NCI-H2227 treated with DMSO at 0.1 percent for 48 hours (cell line): ENCODE measurements around the gene ANKS1A.
A peak's percentile ranks its signal among the peaks of the same experiment; 100 is the strongest.
"Not testable (repeated sequence)": the region's sequence is repeated elsewhere in the genome, so short reads cannot be mapped to it uniquely, and the experiment has no call there.

Experiments used
- DNase-seq: peaks from one replicate; lab custom pipeline; 2025; lab: John Stamatoyannopoulos, UW

Gene ANKS1A

DNA sequence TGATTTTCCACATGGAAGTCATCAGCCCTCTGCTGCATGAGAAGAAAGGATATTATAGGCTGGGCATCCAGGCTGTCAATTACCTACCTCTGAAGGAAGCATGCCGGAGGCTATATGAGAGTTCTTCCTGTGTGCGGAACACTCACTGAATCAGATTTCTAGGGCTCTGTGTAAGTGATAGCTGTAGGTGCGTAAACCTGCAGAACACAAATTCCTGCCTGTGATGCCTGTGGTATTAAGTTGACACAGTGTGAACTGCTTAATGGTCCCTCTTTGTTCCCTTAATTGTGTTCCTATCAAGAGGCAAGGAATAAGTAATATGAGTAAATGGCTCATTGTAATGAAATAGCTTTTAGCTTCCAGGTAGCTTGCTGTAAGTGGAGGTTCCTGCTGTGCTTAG, 103.3 kb downstream of the ANKS1A start:
- peak; percentile 56 for DNase-seq

DNA sequence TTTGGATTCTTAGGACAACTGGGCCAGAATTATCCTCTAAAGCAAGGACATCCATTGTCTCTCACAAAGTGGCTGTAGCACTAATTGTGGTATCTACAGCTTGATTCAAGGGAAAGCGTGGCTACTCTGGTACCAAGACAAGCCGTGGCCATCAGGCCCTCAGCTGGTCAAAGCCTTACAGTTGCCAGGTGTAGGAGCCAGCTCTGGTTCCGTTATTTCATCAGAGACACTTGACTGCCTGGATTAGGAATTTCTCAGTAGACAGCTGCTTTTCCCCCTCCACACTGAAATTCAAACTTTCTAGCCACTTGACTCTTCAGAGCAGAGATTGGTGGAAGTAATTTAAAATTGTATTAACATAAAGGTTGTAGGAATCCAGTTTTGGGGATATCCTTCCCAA, 104.2 kb downstream of the ANKS1A start:
- no peak for DNase-seq

DNA sequence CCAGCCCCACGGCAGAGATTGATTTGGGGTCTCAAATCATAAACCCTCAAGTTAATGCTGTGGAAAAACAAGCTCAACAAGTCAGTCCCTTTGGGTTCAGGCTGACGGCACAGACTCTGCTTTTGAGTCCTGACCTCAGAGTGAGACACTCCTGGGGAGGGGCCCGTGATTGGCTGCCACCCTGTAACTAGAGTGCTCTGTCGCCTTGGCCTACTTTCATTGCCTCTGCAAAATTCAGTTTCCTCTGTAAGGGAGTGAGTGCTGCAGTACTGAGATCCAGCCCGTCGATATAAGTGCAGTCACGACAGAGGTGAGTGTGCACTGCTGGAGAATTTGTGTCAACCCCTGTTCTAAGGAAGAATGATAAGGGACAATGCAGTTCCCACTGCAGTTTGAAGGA, 105.6 kb downstream of the ANKS1A start:
- DNase-seq = no peak

DNA sequence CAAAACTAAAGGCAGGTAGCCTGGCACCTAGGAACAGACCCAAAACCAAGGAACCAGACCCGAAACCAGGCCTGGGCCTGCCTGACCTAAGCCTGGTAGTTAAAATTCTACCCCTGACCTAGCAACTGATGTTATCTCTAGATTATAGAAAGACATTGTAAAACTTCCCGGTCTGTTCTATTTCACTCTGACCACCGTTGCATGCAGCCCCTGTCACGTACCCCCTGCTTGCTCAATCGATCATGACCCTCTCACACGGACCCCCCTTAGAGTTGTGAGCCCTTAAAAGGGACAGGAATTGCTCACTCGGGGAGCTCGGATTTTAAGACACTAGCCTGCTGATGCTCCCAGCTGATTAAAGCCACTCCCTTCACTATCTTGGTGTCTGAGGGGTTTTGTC, 109.4 kb downstream of the ANKS1A start:
- DNase-seq = not testable (repeated sequence)

DNA sequence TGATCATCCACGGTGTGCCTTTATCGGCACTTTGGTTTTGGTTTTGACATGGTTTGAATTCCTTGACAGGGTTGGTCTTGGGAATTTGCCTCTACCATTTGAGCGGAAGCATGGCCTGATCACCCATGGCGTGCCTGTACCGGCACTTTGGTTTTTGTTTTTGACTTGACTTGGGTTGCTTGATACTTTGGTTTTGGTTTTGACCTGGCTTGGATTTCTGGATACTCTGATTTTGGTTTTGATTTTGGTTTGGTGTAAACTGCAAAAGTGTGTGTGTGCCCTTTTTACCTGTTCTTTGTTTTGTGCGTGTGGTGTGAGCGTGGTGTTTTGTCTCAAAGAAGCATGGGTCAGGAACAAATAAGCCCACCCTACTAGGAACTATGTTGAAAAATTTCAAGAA, 110.1 kb downstream of the ANKS1A start:
- not testable (repeated sequence) for DNase-seq

DNA sequence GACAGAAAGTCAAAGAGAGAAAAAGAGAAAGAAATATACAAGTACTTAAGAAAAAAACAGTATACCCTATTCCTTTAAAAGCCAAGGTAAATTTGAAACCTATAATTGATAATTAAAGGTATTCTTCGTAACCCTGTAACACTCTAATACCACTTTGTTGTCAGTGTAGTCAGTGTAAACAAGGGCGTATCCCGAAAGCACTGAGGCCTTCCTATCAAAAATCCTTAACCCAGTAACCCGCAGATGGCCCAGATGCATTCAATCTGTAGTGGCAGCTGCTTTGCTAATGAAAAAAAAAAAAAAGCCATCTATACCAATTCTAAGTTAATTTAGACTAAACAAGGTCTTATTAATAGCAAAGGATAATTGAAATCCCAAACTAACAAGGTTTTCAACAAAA, 110.9 kb downstream of the ANKS1A start:
- DNase-seq = not testable (repeated sequence)

DNA sequence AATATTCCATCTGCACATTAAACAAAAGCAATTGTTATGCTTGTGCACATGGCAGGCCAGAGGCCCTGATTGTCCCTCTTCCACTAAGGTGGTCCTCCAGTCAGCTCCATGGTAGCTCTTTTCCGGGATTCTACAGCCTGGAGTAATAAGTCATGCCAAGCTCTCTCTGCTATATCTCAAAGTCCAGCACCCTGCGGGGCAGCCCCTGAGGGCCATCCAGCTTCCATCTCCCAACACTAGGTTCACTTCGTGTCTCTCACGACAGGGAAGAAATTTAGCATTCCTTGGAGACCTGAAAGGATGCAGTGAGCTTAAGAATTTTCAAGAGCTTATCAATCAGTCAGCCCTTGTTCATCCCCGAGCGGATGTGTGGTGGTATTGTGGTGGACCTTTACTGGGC, 112.3 kb downstream of the ANKS1A start:
- DNase-seq = not testable (repeated sequence)

DNA sequence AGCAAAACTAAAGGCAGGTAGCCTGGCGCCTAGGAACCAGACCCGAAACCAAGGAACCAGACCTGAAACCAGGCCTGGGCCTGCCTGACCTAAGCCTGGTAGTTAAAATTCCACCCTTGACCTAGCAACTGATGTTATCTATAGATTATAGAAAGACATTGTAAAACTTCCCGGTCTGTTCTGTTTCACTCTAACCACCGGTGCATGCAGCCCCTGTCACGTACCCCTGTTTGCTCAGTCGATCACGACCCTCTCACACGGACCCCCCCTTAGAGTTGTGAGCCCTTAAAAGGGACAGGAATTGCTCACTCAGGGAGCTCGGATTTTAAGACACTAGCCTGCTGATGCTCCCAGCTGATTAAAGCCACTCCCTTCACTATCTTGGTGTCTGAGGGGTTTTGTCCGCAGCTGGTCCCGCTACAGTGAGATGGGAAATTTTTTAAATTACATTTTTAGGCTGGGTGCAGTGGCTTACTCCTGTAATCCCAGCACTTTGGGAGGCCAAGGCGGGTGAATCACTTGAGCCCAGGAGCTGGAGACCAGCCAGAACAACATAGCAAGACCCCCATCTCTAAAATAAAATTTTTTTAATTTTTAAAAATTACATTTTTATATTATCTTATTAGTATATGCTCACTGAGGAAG, 115.0 kb downstream of the ANKS1A start:
- not testable (repeated sequence) for DNase-seq

DNA sequence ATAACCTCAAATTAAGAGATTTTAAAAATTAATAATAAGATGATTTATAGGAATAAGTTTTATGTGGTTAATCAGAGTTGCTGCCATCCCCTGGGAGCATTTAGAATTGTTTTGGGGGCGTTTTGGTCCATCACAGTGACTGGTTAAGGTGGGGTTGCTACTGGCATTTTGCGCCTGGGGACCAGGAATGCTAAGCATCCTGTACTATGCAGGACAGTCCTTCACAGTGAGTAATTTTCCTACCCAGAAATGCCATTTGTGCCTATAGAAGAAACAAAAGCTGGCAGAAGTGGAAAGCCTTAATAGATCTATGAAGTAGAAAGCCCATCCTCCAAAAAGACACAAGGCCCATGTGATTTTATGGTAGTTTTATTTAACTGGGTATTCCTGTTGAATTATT, 118.0 kb downstream of the ANKS1A start:
- DNase-seq = no peak

DNA sequence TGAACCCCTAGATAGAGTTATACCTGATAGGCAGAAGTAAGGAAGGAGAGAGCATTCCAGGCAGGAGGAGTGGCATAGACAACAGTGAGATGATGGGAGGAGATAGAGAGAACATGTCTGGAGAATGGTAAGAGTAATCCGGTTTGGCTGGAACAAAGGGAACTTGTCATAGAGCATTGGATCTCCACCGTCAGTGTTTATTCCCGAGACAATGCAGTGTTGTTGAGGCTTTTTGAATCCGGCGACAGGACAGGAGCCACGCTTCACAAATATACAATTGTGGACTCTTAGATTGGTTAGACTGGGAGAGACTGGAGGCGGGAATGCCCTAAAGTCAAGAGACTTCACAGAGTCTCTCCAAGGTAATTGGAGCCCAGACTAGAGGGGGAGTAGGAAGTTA, 119.8 kb downstream of the ANKS1A start:
- no peak for DNase-seq

DNA sequence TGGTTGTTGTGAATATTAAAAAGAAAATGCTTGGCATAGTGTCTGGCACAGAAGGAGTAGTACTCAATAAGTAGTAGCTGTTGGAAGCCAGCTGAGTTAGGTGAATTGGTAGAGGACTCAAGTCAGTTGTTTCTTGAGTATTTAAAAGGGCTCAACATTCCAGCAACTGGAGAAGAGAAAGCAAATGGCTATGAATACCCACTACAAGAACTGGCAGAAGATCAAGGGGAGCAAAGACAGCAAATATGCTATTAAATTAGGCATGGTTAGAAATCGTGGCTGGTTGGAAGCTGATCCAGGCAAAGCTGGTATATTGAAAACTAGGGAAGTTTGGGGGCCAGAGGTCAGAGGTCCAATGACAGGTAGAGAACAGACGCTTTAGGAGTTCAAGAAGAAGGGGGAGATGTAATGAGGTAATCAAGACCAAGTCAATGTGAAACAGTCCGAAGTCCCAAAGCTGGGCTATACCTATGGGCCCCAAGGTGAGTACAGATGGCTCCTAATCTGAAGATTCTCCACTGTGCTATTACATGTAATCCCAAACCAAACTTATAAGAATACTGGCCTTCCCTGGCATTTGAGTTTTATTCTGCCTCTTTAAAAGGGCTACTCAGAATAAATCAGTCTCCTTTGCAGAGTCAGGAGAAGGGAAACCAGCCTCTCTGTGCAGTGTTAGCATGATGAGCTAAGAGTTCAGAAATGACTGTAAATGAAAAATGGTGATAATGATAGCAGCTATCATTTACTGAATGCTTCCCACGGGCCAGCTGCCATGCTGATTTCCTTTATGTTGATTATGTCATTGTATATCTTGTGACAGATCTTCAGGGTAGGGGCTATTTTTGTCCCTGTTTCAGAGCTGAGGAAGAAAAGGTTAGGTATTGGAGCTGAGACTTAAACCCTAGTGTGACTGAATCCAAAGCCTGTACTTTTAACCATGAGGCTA, 122.3 kb downstream of the ANKS1A start:
- no peak for DNase-seq

DNA sequence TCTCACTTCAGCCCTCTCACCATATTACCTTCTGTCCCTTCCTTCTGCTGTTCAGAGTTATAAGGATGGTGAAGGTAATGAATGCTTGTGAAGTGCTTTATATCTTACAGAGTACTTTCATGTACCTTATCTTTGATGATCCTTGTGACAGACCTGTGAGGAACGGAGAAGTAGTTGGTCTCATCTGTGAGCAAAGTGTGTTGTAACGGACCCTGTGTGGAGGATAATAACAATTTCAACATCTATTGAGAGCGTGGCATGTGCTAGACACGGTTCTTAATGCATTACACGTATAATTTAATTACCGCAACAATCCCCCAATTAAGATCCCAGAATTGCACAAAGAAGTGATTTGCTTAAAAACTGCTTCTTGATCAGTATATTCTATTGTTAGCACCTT, 124.6 kb downstream of the ANKS1A start:
- DNase-seq = no peak

DNA sequence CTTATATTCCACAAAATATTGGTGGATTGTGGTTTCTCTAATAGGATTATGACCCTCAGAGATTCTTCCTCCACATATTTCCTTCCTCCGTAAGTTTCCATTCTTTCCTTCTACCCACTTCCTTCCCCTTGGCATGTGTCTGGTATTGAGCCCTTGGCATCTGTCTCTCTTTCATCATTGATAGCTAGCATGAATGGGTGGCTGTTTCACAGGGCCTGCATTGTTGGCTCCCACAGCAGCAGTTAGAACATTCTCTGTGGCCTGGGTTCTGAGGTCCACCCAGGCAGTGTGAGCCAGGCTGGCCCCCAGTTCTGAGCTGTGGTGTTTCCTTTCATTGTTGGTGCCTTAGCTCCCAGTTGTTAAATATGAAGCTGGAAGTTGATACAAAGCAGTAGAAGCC, 125.3 kb downstream of the ANKS1A start:
- no peak for DNase-seq

DNA sequence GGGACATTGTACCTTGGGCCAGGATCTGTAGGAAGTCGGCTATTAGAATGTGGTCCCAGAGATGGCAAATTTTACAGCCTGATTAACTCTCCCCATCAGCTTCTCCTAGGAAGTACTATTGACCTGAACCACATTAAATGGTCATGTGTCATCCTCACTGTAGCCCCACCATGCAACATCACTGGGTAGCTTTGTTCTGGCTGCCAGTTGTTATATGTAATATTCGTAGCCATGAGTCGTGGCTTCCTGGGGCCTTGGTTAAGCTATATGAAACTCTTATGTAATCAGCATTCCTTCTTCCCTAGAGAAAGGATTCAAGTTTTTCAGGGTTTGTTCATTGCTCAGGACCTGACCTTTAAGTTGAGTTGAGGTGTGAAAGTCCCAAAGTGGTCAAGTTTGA, 125.7 kb downstream of the ANKS1A start:
- DNase-seq = no peak

DNA sequence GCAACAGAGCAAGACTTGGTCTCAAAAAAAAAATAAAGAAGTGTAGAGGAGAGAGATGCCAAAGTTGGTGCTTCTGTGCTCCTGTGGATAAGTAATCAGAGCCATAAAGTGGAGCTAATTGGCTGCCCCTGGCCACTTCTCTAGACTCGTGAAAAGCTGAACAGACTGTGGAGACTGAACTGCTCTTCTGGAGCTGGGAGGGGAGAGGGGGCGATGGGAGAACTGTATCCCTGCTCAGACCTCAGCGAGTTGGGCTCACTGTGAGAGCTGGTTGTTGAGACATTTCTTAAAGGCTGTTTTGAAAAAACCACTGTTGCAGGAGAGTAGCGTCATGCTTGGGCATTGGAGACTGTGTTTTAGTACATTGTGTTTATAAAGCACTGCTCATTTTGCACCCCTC, 126.4 kb downstream of the ANKS1A start:
- DNase-seq = no peak

DNA sequence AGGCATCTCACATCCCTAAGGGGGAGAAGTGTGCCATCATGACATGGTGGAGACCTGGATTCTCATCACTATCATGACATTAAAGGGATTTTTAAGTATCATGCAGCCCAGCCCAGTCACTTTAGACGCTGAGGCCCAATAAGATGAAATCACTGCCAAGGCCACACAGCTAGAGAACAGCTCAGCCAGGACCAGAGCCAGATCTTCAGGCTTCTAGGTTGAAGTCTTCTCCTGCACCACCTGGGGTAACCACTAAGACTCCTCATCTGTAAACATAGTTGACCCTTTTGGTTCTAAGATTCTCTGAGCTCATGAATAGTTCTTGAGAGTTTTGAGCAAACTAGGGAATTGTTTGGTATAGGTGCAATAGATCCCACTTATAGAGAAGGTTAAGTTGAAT, 126.9 kb downstream of the ANKS1A start:
- no peak for DNase-seq

DNA sequence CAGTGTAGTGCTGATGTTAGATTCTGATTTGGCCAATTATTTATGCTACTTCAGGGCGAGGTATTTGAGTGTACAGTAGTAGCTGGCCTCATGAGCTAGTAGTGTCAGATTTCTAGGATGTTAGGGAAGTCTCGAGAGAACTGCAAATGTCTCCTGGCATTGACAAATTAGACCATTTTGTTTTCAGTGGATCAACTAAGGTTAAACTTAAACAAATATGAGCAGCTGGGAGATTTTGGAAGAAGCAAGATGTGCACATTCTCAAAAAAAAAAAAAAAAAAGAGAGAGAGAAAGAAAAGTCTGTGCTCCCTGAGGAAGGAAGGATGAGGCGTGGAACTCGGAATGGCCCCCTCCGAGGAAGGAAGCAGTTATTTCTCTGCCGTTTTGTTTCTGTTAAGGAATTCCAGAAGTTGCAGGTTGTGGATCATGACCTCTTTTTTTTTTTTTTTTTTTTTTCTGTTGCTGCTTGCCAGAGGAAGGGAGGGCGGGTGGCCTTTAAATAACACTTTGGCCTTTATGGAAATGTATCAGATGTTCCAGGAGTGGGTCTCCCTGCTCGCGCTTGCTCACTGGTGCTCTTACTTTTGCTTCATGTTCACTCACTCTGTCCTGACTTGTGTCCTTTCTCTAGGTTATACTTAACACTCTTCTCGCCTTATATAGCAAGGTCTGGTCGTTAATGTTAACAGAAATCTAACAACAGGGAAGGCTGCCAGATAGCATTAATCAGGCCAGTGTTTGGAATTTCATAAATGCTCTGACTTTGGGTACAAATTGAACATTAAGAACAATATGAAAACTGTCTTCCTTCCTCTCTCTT, 127.7 kb downstream of the ANKS1A start:
- no peak for DNase-seq

DNA sequence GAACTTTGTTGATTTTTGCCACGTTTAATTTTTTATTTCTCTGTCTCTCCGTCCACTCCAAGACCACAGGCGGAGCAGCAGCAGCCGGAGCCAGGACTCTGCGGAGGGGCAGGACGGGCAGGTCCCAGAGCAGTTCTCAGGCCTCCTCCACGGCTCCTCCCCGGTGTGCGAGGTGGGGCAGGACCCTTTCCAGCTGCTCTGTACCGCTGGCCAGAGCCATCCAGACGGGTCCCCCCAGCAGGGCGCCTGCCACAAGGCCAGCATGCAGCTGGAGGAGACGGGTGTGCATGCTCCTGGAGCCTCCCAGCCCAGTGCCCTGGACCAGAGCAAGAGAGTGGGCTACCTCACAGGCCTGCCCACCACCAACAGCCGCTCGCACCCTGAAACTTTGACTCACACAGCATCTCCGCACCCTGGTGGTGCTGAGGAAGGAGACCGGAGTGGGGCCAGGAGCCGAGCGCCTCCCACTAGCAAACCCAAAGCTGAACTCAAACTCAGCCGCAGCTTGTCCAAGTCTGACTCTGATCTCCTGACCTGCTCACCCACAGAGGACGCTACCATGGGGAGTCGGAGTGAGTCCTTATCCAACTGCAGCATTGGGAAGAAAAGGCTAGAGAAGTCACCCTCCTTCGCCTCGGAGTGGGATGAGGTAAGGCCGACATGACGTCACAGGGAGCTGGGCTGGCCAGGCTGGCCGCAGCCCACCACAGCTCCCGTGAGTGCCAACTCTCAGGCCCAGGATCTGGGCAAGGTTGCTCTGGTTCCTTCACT, 128.5 kb downstream of the ANKS1A start:
- DNase-seq = no peak

DNA sequence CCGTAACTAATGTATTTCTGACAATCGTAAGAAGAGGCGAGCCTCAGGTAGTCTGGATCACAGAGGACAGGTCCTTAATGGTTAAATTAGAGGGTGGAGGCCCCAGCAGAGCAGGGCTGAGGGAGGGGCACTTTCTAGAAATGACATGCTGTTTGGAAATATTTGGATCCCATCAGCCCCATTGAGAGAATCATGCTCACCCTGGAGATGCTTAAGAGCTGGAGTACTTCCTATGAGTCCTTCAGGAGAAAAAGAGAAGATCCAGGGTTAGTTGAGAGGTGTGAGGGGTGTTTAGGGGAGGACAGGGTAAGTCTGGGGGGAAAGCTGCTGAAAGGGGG, 129.1 kb downstream of the ANKS1A start:
- no peak for DNase-seq

DNA sequence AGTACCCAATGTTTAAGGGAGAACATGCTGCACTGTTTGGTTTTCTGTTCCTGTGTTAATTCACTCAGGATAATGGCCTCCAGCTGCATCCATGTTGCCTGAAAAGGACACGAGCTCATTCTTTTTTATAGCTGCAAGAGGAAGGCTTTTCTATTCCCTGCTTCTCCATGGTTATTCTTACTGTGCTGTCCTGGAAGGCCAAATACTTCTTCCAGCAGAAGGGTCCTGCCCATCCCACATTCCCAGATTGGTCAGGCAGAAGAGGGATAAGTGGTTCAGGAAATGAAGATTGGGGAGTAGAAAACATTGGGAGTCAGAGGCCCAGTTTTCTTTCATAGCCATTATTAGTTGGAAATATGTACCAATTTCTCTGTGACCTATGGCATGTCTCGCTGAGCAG, 129.7 kb downstream of the ANKS1A start:
- DNase-seq = peak; percentile 20

DNA sequence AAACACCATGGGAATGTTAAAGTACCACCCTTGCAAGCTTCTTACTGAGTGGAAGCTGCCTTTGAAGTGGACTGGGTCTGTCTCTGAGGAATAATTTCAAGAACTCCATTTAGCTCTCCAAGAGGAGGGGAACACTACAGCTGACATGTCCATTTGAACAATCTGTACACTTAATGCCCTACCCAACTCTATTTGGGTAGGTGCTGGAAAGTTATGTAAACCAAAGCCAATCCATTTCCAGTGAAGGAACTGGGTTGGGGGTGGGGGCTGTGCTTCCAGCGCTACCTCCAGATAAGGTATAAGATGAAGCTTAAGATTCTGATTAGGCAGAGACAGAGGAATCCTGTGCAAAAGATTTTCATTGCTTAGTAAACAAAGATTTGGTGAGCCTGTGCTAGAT, 130.1 kb downstream of the ANKS1A start:
- DNase-seq = no peak

DNA sequence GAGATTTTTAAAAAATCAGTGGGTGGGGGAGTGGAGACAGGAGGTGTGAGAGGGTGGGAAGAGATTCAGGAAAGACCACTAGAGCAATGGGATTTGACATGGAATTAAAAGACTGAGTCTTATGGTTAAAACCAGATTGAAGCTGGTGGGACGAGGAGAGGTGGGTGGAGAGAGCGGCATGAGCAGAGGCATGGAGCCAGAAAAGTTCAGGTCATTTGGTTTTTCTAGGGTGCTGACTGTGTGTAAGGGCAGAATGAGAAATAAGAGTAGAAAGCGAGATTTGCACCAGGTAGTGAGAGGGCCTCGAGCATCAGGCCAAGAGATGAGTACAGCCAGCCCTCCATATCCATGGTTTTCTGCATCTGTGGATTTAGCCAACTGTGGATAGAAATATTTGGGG, 130.8 kb downstream of the ANKS1A start:
- DNase-seq = no peak
